AG04449 (cell line): ENCODE measurements around the gene AMHR2.
A peak's percentile ranks its signal among the peaks of the same experiment; 100 is the strongest.
"Not testable (repeated sequence)": the region's sequence is repeated elsewhere in the genome, so short reads cannot be mapped to it uniquely, and the experiment has no call there.

ENCODE experiments used
- CTCF ChIA-PET: fragments of 350-600 bp; formaldehyde crosslinking; extraction: SDS; loops from one replicate; lab custom pipeline; 2021; ENCODE audit warnings: antibody characterized with exemption; lab: Yijun Ruan, JAX
- POLR2A ChIA-PET: fragments of 400-600, 350-600 bp; formaldehyde crosslinking; extraction: SDS; loops from one replicate; lab custom pipeline; 2020; ENCODE audit warnings: antibody characterized with exemption, inconsistent platforms; lab: Yijun Ruan, JAX
- DNase-seq: peaks from one replicate; pipeline ENCODE4 v3.0.0-alpha.2; 2010; ENCODE audit warnings: low read depth, low spot score
- H3K4me3 ChIP-seq: 2 replicates; pipeline ENCODE4 v1.5.1; 2011; ENCODE audit warnings: low read depth, mild to moderate bottlenecking, control low read depth, low read length
- CTCF ChIP-seq: IDR thresholded peaks from one replicate; pipeline ENCODE4 v1.5.1; 2011; ENCODE audit warnings: mild to moderate bottlenecking, moderate library complexity, low read length, control low read depth, inconsistent platforms; ENCODE audit not compliant: insufficient read depth; ENCODE audit errors: missing control alignments

Gene AMHR2

GRCh38 chr12:53423597-53423996 is at the start of gene AMHR2:
AMHR2 (plus strand) TSS chr12:53423855; CDS start chr12:53423935, 80 bp downstream.
- ChIA-PET POLR2A (interaction anchor here (0.6 kb wide), 1 partner anchor 78 kb away, joined by 3 read pairs; no protein-coding TSS in a partner anchor), CTCF (interaction anchor here (1.7 to 12.8 kb wide), 6 partner anchors 8 to 101 kb away, joined by 3 to 593 read pairs (median 45); partner anchors contain the start of gene AAAS)
- no peak within 1 kb of the TSS for H3K4me3 ChIP-seq
- TF ChIP-seq CTCF = no peak
- no peak for DNase-seq

- CTCF ChIA-PET = interaction anchor here (1.1 to 2.4 kb wide), 4 partner anchors 26 to 53 kb away, joined by 4 to 6 read pairs (median 5); partner anchors contain the start of gene AAAS
- DNase-seq, POLR2A ChIA-PET, H3K4me3 ChIP-seq: not testable (repeated sequence)
Measured at GRCh38 chr12:53374277-53374676, 49.4 kb upstream of the AMHR2 start.

DNA sequence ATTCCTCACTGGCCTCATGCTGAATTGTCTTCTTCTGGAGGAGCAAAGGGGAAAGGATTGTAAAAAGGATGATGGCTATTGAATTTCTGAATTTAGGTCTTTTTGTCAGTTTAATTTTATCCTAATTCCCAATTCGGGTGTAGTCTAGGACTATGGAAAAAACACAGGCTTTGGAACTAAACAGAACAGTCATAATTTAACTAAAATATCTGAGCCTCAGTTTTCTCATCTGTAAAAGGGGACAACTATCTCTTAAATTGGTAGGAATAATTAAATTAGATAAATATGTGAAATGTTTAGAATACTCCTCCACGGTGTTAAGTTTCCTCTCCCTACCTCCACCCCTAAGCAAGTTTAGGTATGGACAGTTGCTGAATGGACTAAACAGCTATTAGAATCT is 46.9 kb upstream of the AMHR2 start:
- no peak for TF ChIP-seq CTCF
- ChIA-PET POLR2A (no interaction called here), CTCF (interaction anchor here (1.0 to 1.6 kb wide), 3 partner anchors 24 to 45 kb away, joined by 3 to 5 read pairs (median 4); no protein-coding TSS in a partner anchor)
- DNase-seq = no peak
- no peak overlapping the region for H3K4me3 ChIP-seq

DNA sequence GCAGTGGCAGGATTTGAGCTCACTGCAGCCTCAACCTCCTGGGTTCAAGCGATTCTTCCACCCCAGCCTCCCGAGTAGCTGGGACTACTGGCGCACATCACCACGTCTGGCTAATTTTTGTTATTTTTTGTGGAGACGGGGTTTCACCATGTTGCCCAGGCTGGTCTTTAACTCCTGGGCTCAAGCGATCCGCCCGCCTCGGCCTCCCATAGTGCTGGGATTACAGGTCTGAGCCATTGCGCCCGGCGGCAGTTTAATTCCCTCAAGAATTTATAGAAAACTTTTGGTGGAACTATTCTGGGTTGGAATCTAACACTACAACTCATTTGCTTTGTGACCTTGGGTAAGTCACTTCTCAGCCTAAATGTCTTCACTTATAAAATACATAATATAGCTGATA is 45.4 kb upstream of the AMHR2 start:
- no peak for DNase-seq
- H3K4me3 ChIP-seq = no peak overlapping the region
- TF ChIP-seq CTCF = no peak
- CTCF ChIA-PET = interaction anchor here (0.9 to 3.0 kb wide), 5 partner anchors 26 to 73 kb away, joined by 3 to 21 read pairs (median 4); no protein-coding TSS in a partner anchor
- POLR2A ChIA-PET = interaction anchor here (0.6 kb wide), 1 partner anchor 44 kb away, joined by 4 read pairs; no protein-coding TSS in a partner anchor

- TF ChIP-seq CTCF = no peak
- peak overlapping the region; percentile 63 for H3K4me3 ChIP-seq
- ChIA-PET POLR2A (interaction anchor here (0.6 to 1.9 kb wide), 6 partner anchors 35 to 122 kb away, joined by 3 to 5 read pairs (median 4); partner anchors contain the start of genes MYG1, PRR13 and TARBP2), CTCF (interaction anchor here (0.9 to 3.0 kb wide), 7 partner anchors 26 to 72 kb away, joined by 3 to 21 read pairs (median 4); no protein-coding TSS in a partner anchor)
- no peak for DNase-seq
Measured at GRCh38 chr12:53378724-53379388, 44.8 kb upstream of the AMHR2 start.

- CTCF ChIA-PET = interaction anchor here (1.0 to 3.0 kb wide), 5 partner anchors 17 to 58 kb away, joined by 3 to 21 read pairs (median 5); partner anchors contain the start of gene AAAS
- peak overlapping the region; percentile 63 for H3K4me3 ChIP-seq
- peak; percentile 100 for DNase-seq
- no peak for TF ChIP-seq CTCF
- POLR2A ChIA-PET = interaction anchor here (1.0 to 1.9 kb wide), 6 partner anchors 14 to 122 kb away, joined by 3 to 5 read pairs (median 4); partner anchors contain the start of genes MYG1, PRR13 and TARBP2
Measured at GRCh38 chr12:53379389-53380103, 44.1 kb upstream of the AMHR2 start.
